H7 (cell line): ENCODE measurements around the gene DHCR24. TPM values are rescaled to one million over a fixed set of nuclear protein-coding genes. Genes with fewer than 3 reads are reported as not detected.
"Not testable (repeated sequence)": the region's sequence is repeated elsewhere in the genome, so short reads cannot be mapped to it uniquely, and the experiment has no call there.

Source experiments
- DNase-seq: peaks from one replicate; pipeline ENCODE4 v3.0.0; 2012
- H3K27me3 ChIP-seq: 2 replicates; pipeline ENCODE4 v1.6.0; 2011; ENCODE audit warnings: mild to moderate bottlenecking, low read length; ENCODE audit not compliant: control insufficient read depth, insufficient read depth
- H3K36me3 ChIP-seq: replicated peaks from 2 replicates; pipeline ENCODE4 v1.5.1; 2011; ENCODE audit warnings: low read length; ENCODE audit not compliant: control insufficient read depth, insufficient read depth
- H3K4me3 ChIP-seq: 2 replicates; pipeline ENCODE4 v1.5.1; 2011; ENCODE audit warnings: low read depth, mild to moderate bottlenecking, control low read depth, low read length, moderate library complexity; ENCODE audit not compliant: insufficient read depth
- total RNA-seq: library from RNA; depleted of rRNA; stranded (reverse); fragments of >200 nt; shearing (Covaris generic); gene quantifications from 2 replicates; pipeline ENCODE4 v1.2.3, GENCODE V29; 2014

The DHCR24 gene
- total RNA-seq, 1 experiment from 2014 or later: 349 TPM

GRCh38 chr1:54881604-54882003 is 5.4 kb downstream of the DHCR24 start:
- H3K4me3 ChIP-seq, DNase-seq, H3K27me3 ChIP-seq: not testable (repeated sequence)
- peaks cover 27% of the 10 kb centered on the region for H3K36me3 ChIP-seq

GRCh38 chr1:54879872-54880271 is 7.1 kb downstream of the DHCR24 start:
- Histone ChIP-seq H3K27me3 (no peaks in the 10 kb centered on the region), H3K36me3 (peaks cover 34% of the 10 kb centered on the region), H3K4me3 (no peak overlapping the region)
- DNase-seq: no peak

GRCh38 chr1:54876814-54877213 is 10.2 kb downstream of the DHCR24 start:
- H3K36me3 ChIP-seq: peaks cover 37% of the 10 kb centered on the region
- no peaks in the 10 kb centered on the region for H3K27me3 ChIP-seq
- no peak for DNase-seq
- H3K4me3 ChIP-seq: no peak overlapping the region

- no peak for DNase-seq
- Histone ChIP-seq H3K36me3 (peaks cover 51% of the 10 kb centered on the region), H3K4me3 (no peak overlapping the region), H3K27me3 (no peaks in the 10 kb centered on the region)
Measured at GRCh38 chr1:54875000-54875399, 12.0 kb downstream of the DHCR24 start.

- H3K27me3 ChIP-seq: no peaks in the 10 kb centered on the region
- H3K4me3 ChIP-seq: no peak overlapping the region
- peaks cover 51% of the 10 kb centered on the region for H3K36me3 ChIP-seq
- DNase-seq: no peak
Measured at GRCh38 chr1:54874079-54874830, 12.7 kb downstream of the DHCR24 start.

- no peak for DNase-seq
- H3K27me3 ChIP-seq: no peaks in the 10 kb centered on the region
- H3K4me3 ChIP-seq: no peak overlapping the region
- peaks cover 62% of the 10 kb centered on the region for H3K36me3 ChIP-seq
Measured at GRCh38 chr1:54872036-54872331, 15.0 kb downstream of the DHCR24 start.

GRCh38 chr1:54871275-54872035 is 15.5 kb downstream of the DHCR24 start:
- DNase-seq: no peak

GRCh38 chr1:54870869-54871268 is 16.1 kb downstream of the DHCR24 start:
- Histone ChIP-seq H3K36me3 (peaks cover 66% of the 10 kb centered on the region), H3K4me3 (no peak overlapping the region), H3K27me3 (no peaks in the 10 kb centered on the region)
- no peak for DNase-seq

More at GRCh38 chr1:54871275-54872035, 15.5 kb downstream of the DHCR24 start:
- Histone ChIP-seq H3K27me3 (no peaks in the 10 kb centered on the region), H3K36me3 (peaks cover 65% of the 10 kb centered on the region), H3K4me3 (no peak overlapping the region)

- DNase-seq: no peak
- Histone ChIP-seq H3K36me3 (peaks cover 65% of the 10 kb centered on the region), H3K4me3 (no peak overlapping the region), H3K27me3 (no peaks in the 10 kb centered on the region)
Measured at GRCh38 chr1:54869173-54869851, 17.7 kb downstream of the DHCR24 start.

- no peak overlapping the region for H3K4me3 ChIP-seq
- no peaks in the 10 kb centered on the region for H3K27me3 ChIP-seq
- peaks cover 59% of the 10 kb centered on the region for H3K36me3 ChIP-seq
- DNase-seq: no peak
Measured at GRCh38 chr1:54867717-54868057, 19.3 kb downstream of the DHCR24 start.

GRCh38 chr1:54866801-54867716 is 19.9 kb downstream of the DHCR24 start:
- no peak for DNase-seq
- H3K36me3 ChIP-seq: peaks cover 58% of the 10 kb centered on the region

GRCh38 chr1:54865238-54866073 is 21.5 kb downstream of the DHCR24 start:
- H3K27me3 ChIP-seq: no peaks in the 10 kb centered on the region
- no peak for DNase-seq
- no peak overlapping the region for H3K4me3 ChIP-seq
- peaks cover 51% of the 10 kb centered on the region for H3K36me3 ChIP-seq

More at GRCh38 chr1:54866801-54867716, 19.9 kb downstream of the DHCR24 start:
- H3K27me3 ChIP-seq: no peaks in the 10 kb centered on the region
- no peak overlapping the region for H3K4me3 ChIP-seq

- H3K4me3 ChIP-seq: no peak overlapping the region
- peaks cover 57% of the 10 kb centered on the region for H3K36me3 ChIP-seq
- no peak for DNase-seq
- no peaks in the 10 kb centered on the region for H3K27me3 ChIP-seq
Measured at GRCh38 chr1:54864460-54865208, 22.4 kb downstream of the DHCR24 start.
